ENCODE measurements around the gene SLC9A9. TPM values are rescaled to one million over a fixed set of nuclear protein-coding genes. Genes with fewer than 3 reads are reported as not detected.
"Not testable (repeated sequence)": the region's sequence is repeated elsewhere in the genome, so short reads cannot be mapped to it uniquely, and the experiment has no call there.

Gene SLC9A9
- polyA plus RNA-seq, 3 donors = 1.0 to 9.0 (median 8.8) TPM

- H3K27ac ChIP-seq (ENCODE audit: low read depth, low read length) = not testable (repeated sequence)
- 78 to 83% (median 81%) methylated on average over 8 of the region's 8 CpGs for WGBS, 3 donors
Observed at GRCh38 chr3:143517131-143517530, 331.1 kb downstream of the SLC9A9 start.

GRCh38 chr3:143514874-143515273 lies 333.4 kb downstream of the SLC9A9 start:
- 64 to 81% (median 71%) methylated on average over 2 of the region's 2 CpGs for WGBS, 3 donors
- no peak overlapping the region for H3K27ac ChIP-seq (ENCODE audit: low read depth, low read length)

- WGBS, 3 donors = 75 to 93% (median 92%) methylated on average over 1 of the region's 1 CpG
- no peak overlapping the region for H3K27ac ChIP-seq (ENCODE audit: low read depth, low read length)
Observed at GRCh38 chr3:143514109-143514508, 334.2 kb downstream of the SLC9A9 start.

GRCh38 chr3:143511174-143511879 lies 336.9 kb downstream of the SLC9A9 start:
- 62 to 84% (median 81%) methylated on average over 5 of the region's 5 CpGs for WGBS, 3 donors

GRCh38 chr3:143510601-143511000 lies 337.7 kb downstream of the SLC9A9 start:
- H3K27ac ChIP-seq (ENCODE audit: low read depth, low read length) = no peak overlapping the region

More at GRCh38 chr3:143511174-143511879, 336.9 kb downstream of the SLC9A9 start:
- no peak overlapping the region for H3K27ac ChIP-seq (ENCODE audit: low read depth, low read length)

GRCh38 chr3:143507735-143508580 lies 340.3 kb downstream of the SLC9A9 start:
- H3K27ac ChIP-seq (ENCODE audit: low read depth, low read length) = no peak overlapping the region
- 68 to 79% (median 73%) methylated on average over 3 of the region's 3 CpGs for WGBS, 3 donors

More at GRCh38 chr3:143510601-143511000, 337.7 kb downstream of the SLC9A9 start:
- 93 to 99% (median 98%) methylated on average over 1 of the region's 1 CpG for WGBS, 3 donors

- H3K27ac ChIP-seq (ENCODE audit: low read depth, low read length) = no peak overlapping the region
Observed at GRCh38 chr3:143506190-143506589, 342.1 kb downstream of the SLC9A9 start.

- WGBS, 3 donors = 96 to 99% (median 99%) methylated on average over 4 of the region's 4 CpGs
- no peak overlapping the region for H3K27ac ChIP-seq (ENCODE audit: low read depth, low read length)
Observed at GRCh38 chr3:143503325-143503885, 344.9 kb downstream of the SLC9A9 start.

- H3K27ac ChIP-seq (ENCODE audit: low read depth, low read length) = no peak overlapping the region
- WGBS, 3 donors = 61 to 79% (median 66%) methylated on average over 3 of the region's 3 CpGs
Observed at GRCh38 chr3:143502081-143502480, 346.2 kb downstream of the SLC9A9 start.

- WGBS, 3 donors = 90 to 98% (median 96%) methylated on average over 3 of the region's 3 CpGs
- H3K27ac ChIP-seq (ENCODE audit: low read depth, low read length) = no peak overlapping the region
Observed at GRCh38 chr3:143497382-143497781, 350.9 kb downstream of the SLC9A9 start.

GRCh38 chr3:143496191-143496590 lies 352.1 kb downstream of the SLC9A9 start:
- H3K27ac ChIP-seq (ENCODE audit: low read depth, low read length) = no peak overlapping the region
- WGBS, 3 donors = 31 to 53% (median 45%) methylated on average over 1 of the region's 1 CpG

- WGBS, 3 donors = 71 to 81% (median 72%) methylated on average over 2 of the region's 2 CpGs
Observed at GRCh38 chr3:143495527-143495926, 352.7 kb downstream of the SLC9A9 start.

GRCh38 chr3:143486611-143487010 lies 361.7 kb downstream of the SLC9A9 start:
- H3K27ac ChIP-seq (ENCODE audit: low read depth, low read length) = no peak overlapping the region

More at GRCh38 chr3:143495527-143495926, 352.7 kb downstream of the SLC9A9 start:
- H3K27ac ChIP-seq (ENCODE audit: low read depth, low read length) = no peak overlapping the region

- 76 to 89% (median 85%) methylated on average over 4 of the region's 4 CpGs for WGBS, 3 donors
Observed at GRCh38 chr3:143484846-143485512, 363.3 kb downstream of the SLC9A9 start.

GRCh38 chr3:143483214-143483613 lies 365.1 kb downstream of the SLC9A9 start:
- H3K27ac ChIP-seq (ENCODE audit: low read depth, low read length) = no peak overlapping the region

More at GRCh38 chr3:143484846-143485512, 363.3 kb downstream of the SLC9A9 start:
- no peak overlapping the region for H3K27ac ChIP-seq (ENCODE audit: low read depth, low read length)

- H3K27ac ChIP-seq (ENCODE audit: low read depth, low read length) = no peak overlapping the region
Observed at GRCh38 chr3:143482106-143483088, 365.9 kb downstream of the SLC9A9 start.

GRCh38 chr3:143480344-143480743 lies 367.9 kb downstream of the SLC9A9 start:
- 31 to 68% (median 44%) methylated on average over 5 of the region's 5 CpGs for WGBS, 3 donors

More at GRCh38 chr3:143482106-143483088, 365.9 kb downstream of the SLC9A9 start:
- WGBS, 3 donors = 79 to 86% (median 81%) methylated on average over 8 of the region's 8 CpGs

GRCh38 chr3:143479727-143480126 lies 368.5 kb downstream of the SLC9A9 start:
- 62 to 91% (median 80%) methylated on average over 1 of the region's 1 CpG for WGBS, 3 donors

More at GRCh38 chr3:143480344-143480743, 367.9 kb downstream of the SLC9A9 start:
- no peak overlapping the region for H3K27ac ChIP-seq (ENCODE audit: low read depth, low read length)

More at GRCh38 chr3:143479727-143480126, 368.5 kb downstream of the SLC9A9 start:
- H3K27ac ChIP-seq (ENCODE audit: low read depth, low read length) = no peak overlapping the region

Data from adipose tissue (tissue), 3 donors.